Vagina (tissue), 2 donors: ENCODE measurements around the gene TMIGD1. TPM values are rescaled to one million over a fixed set of nuclear protein-coding genes. Genes with fewer than 3 reads are reported as not detected.

Source experiments
- DNase-seq, 2 donors: peaks; one replicate each; pipeline ENCODE4 v3.0.0-alpha.2; 2017; ENCODE audit errors: extremely low spot score in 2 of 2
- H3K27ac ChIP-seq: fragments of 200-600 bp; sonication (generic); one replicate; pipeline ENCODE4 v1.5.1; 2019
- H3K27me3 ChIP-seq: fragments of 200-600 bp; sonication (generic); one replicate; pipeline ENCODE4 v1.5.1; 2019
- H3K36me3 ChIP-seq, 2 donors: fragments of 200-600 bp; sonication (generic); one replicate each; pipeline ENCODE4 v1.5.1; 2017 to 2019
- H3K4me1 ChIP-seq: fragments of 200-600 bp; sonication (generic); one replicate; pipeline ENCODE4 v1.5.1; 2019
- H3K4me3 ChIP-seq, 2 donors: fragments of 200-600 bp; sonication (generic); 1 replicate in 1 of 2; 2 replicates in 1 of 2; pipeline ENCODE4 v1.5.1; 2016 to 2019
- H3K9me3 ChIP-seq: fragments of 200-600 bp; sonication (generic); one replicate; pipeline ENCODE4 v1.5.1; 2019
- CTCF ChIP-seq, 3 experiments: fragments of 450-650 bp in 2 of 3; fragments of 200-600 bp in 1 of 3; sonication (generic) in 1 of 3; IDR thresholded peaks; one replicate each; pipeline ENCODE4 v1.5.1; 2017 to 2019; ENCODE audit warnings: antibody characterized with exemption in 3 of 3, mild to moderate bottlenecking in 2 of 3, moderate library complexity in 2 of 3
- POLR2A ChIP-seq, 2 donors: fragments of 450-650 bp; IDR thresholded peaks; one replicate each; pipeline ENCODE4 v1.6.1; 2017; ENCODE audit warnings: antibody characterized with exemption in 2 of 2, mild to moderate bottlenecking in 2 of 2, moderate library complexity in 2 of 2
- POLR2AphosphoS5 ChIP-seq, 2 donors: sonication (generic); formaldehyde crosslinking; IDR thresholded peaks; one replicate each; pipeline ENCODE4 v1.9.0; 2017; ENCODE audit warnings: antibody characterized with exemption in 2 of 2, mild to moderate bottlenecking in 2 of 2, low read depth in 1 of 2; ENCODE audit not compliant: insufficient read depth in 1 of 2
- intact Hi-C: fragments of 100-400 bp; cut with DNase I; formaldehyde crosslinking; loops from one replicate; pipeline ENCODE4 v1.15.1; 2023
- total RNA-seq: library from RNA; depleted of rRNA; stranded (reverse); fragments of >200 nt; gene quantifications from one replicate; pipeline ENCODE4 v1.2.3, GENCODE V29; 2016

TMIGD1 gene
- total RNA-seq, 1 donor from 2014 or later, result not detected

GRCh38 chr17:30379903-30380381, 46.1 kb upstream of the TMIGD1 start:
- Histone ChIP-seq H3K27me3 (no peaks in the 10 kb centered on the region), H3K9me3 (no peaks in the 10 kb centered on the region), H3K27ac (peak overlapping the region; percentile 83), H3K36me3 (no peaks in the 10 kb centered on the region), H3K4me1 (peaks cover 59% of the 10 kb centered on the region), H3K4me3 (peak overlapping the region; percentile 53 to 86)
- intact Hi-C loops, result no loop called here
- DNase-seq, result no peak
- TF ChIP-seq POLR2A (IDR thresholded peaks at IDR 0.05) (no peak), POLR2AphosphoS5 (IDR thresholded peaks at IDR 0.05; ENCODE audit: insufficient read depth in 1 of 2, low read depth in 1 of 2) (no peak), CTCF (IDR thresholded peaks at IDR 0.05) (no peak)

GRCh38 chr17:30379303-30379902, 45.5 kb upstream of the TMIGD1 start:
- H3K27ac ChIP-seq, result peak overlapping the region; percentile 83

GRCh38 chr17:30378825-30379302, 45.0 kb upstream of the TMIGD1 start, which contains the start of gene CPD:
Gene CPD, plus strand, starts transcription at chr17:30378927. Its CDS starts 54 bp downstream, at chr17:30378981.
- peak within 1 kb of the TSS; percentile 83 for H3K27ac ChIP-seq
- DNase-seq, result peak in 1 of 2 donors; percentile 96
- intact Hi-C loops, result no loop called here
- H3K4me3 ChIP-seq, result peak within 1 kb of the TSS; percentile 53 to 86
- no peaks in the 10 kb centered on the region for H3K27me3 ChIP-seq
- peak in 1 of 2 donors; percentile 91 for TF ChIP-seq POLR2AphosphoS5 (IDR thresholded peaks at IDR 0.05; ENCODE audit: insufficient read depth in 1 of 2, low read depth in 1 of 2)
- TF ChIP-seq POLR2A (IDR thresholded peaks at IDR 0.05), result peak in 1 of 2 donors; percentile 89
- no peak for TF ChIP-seq CTCF (IDR thresholded peaks at IDR 0.05)
- H3K4me1 ChIP-seq, result peaks cover 58% of the 10 kb centered on the region
- H3K9me3 ChIP-seq, result no peaks in the 10 kb centered on the region
- no peaks in the 10 kb centered on the region for H3K36me3 ChIP-seq

More at GRCh38 chr17:30379303-30379902, 45.5 kb upstream of the TMIGD1 start:
- Histone ChIP-seq H3K36me3 (no peaks in the 10 kb centered on the region), H3K4me3 (peak overlapping the region; percentile 53 to 86), H3K9me3 (no peaks in the 10 kb centered on the region), H3K27me3 (no peaks in the 10 kb centered on the region), H3K4me1 (peaks cover 59% of the 10 kb centered on the region)
- intact Hi-C loops, result no loop called here
- DNase-seq, result no peak
- TF ChIP-seq POLR2A (IDR thresholded peaks at IDR 0.05) (no peak), CTCF (IDR thresholded peaks at IDR 0.05) (no peak), POLR2AphosphoS5 (IDR thresholded peaks at IDR 0.05; ENCODE audit: insufficient read depth in 1 of 2, low read depth in 1 of 2) (no peak)

DNA sequence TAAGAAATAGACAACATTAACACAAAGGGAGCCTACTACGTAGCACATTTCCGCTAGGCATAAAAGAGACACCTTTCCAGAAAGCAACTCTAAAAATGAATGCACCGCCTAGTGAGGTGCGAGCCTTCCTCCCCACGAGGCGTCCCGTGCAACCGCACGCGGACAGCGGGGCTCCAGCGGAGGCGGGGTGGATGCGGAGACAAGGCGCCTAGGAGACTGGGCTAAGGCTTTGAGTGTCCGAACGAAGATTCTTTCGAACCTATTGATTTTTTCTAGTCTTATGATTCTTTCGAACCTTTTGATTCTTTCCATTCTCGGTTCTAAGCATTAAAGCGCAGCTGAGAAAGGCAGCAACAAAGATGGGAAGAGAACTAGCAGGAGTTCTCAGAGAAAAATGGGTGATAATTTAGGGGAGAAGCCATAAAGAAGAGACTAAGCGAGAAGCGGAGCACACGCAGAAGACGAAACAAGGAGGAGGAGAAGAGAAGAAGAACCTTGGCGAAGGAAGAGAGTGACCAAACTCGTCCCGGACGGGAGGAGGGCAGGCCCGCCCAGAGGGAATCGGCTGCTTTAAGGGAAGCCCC, 44.5 kb upstream of the TMIGD1 start:
- Histone ChIP-seq H3K4me1 (peaks cover 52% of the 10 kb centered on the region), H3K27ac (peak overlapping the region; percentile 82), H3K27me3 (no peaks in the 10 kb centered on the region), H3K36me3 (no peaks in the 10 kb centered on the region), H3K9me3 (no peaks in the 10 kb centered on the region), H3K4me3 (peak overlapping the region; percentile 53 to 86)
- no peak for DNase-seq
- peak in 1 of 2 donors; percentile 74 for TF ChIP-seq POLR2AphosphoS5 (IDR thresholded peaks at IDR 0.05; ENCODE audit: insufficient read depth in 1 of 2, low read depth in 1 of 2)
- TF ChIP-seq CTCF (IDR thresholded peaks at IDR 0.05), result no peak
- TF ChIP-seq POLR2A (IDR thresholded peaks at IDR 0.05), result no peak
- intact Hi-C loops, result no loop called here
